ENCODE measurements around the gene TSHR. TPM values are rescaled to one million over a fixed set of nuclear protein-coding genes. Genes with fewer than 3 reads are reported as not detected.

Gene TSHR
- total RNA-seq, 1 experiment from 2014 or later = not detected

GRCh38 chr14:80933686-80934085 lies 21.7 kb upstream of the TSHR start:
- Histone ChIP-seq H3K27me3 (ENCODE audit: low read length) (no peaks in the 10 kb centered on the region), H3K4me3 (ENCODE audit: low read length) (no peak overlapping the region), H3K36me3 (ENCODE audit: low read depth, low read length) (no peaks in the 10 kb centered on the region; the same call in 1 of the 2 replicates), H3K9ac (ENCODE audit: low read length) (no peak overlapping the region), H3K4me2 (ENCODE audit: low read length) (no peak overlapping the region), H3F3A (ENCODE audit: low read length, unreplicated experiment) (no peaks in the 10 kb centered on the region), H3K9me2 (replicated peaks; ENCODE audit: low read length) (no peaks in the 10 kb centered on the region), H3K9me3 (ENCODE audit: low read length) (no peaks in the 10 kb centered on the region), H4K20me1 (ENCODE audit: low read length) (0 out of 2 replicates have a peak, but pooled peaks cover 7% of the 10 kb centered on the region), H3K79me2 (ENCODE audit: low read length) (peaks cover 42% of the 10 kb centered on the region), H3K4me1 (ENCODE audit: insufficient read depth, low read length) (peaks cover 15% of the 10 kb centered on the region), H2AFZ (ENCODE audit: low read length) (no peak overlapping the region), H3K27ac (ENCODE audit: low read length) (no peak overlapping the region)
- TF ChIP-seq EZH2phosphoT487 (IDR thresholded peaks at IDR 0.05; ENCODE audit: borderline replicate concordance, low read length) (no peak), EZH2 (IDR thresholded peaks at IDR 0.05; ENCODE audit: low read length, unreplicated experiment) (no peak), CTCF (conservative IDR thresholded peaks at IDR 0.05; ENCODE audit: low read depth, low read length) (no peak)
- no TSS peak for BruUV-seq (replicated peaks)
- ATAC-seq = no peak
- DNase-seq = no peak
- ChIA-PET CTCF (no interaction called here), POLR2A (ENCODE audit: unreplicated experiment) (no interaction called here)
- intact Hi-C loops (cut with micrococcal nuclease) = no loop called here

GRCh38 chr14:80940146-80940545 lies 15.3 kb upstream of the TSHR start:
- Histone ChIP-seq H3K9me3 (ENCODE audit: low read length) (no peaks in the 10 kb centered on the region), H3F3A (ENCODE audit: low read length, unreplicated experiment) (no peaks in the 10 kb centered on the region), H3K79me2 (ENCODE audit: low read length) (peaks cover 34% of the 10 kb centered on the region), H2AFZ (ENCODE audit: low read length) (no peak overlapping the region), H3K27me3 (ENCODE audit: low read length) (no peaks in the 10 kb centered on the region), H3K4me1 (ENCODE audit: insufficient read depth, low read length) (peaks cover 23% of the 10 kb centered on the region), H3K36me3 (ENCODE audit: low read depth, low read length) (no peaks in the 10 kb centered on the region; the same call in 1 of the 2 replicates), H3K9ac (ENCODE audit: low read length) (no peak overlapping the region), H3K4me3 (ENCODE audit: low read length) (peak overlapping the region; percentile 91), H3K9me2 (replicated peaks; ENCODE audit: low read length) (no peaks in the 10 kb centered on the region), H3K27ac (ENCODE audit: low read length) (no peak overlapping the region), H4K20me1 (ENCODE audit: low read length) (no peaks in the 10 kb centered on the region), H3K4me2 (ENCODE audit: low read length) (peak overlapping the region; percentile 99)
- DNase-seq = peak; percentile 18
- POLR2A ChIA-PET (ENCODE audit: unreplicated experiment) = no interaction called here
- intact Hi-C loops (cut with micrococcal nuclease) = loop anchor here (5.0 kb wide), 1 partner anchor 267 kb away; no protein-coding TSS in a partner anchor
- BruUV-seq (replicated peaks) = no TSS peak
- no peak for TF ChIP-seq EZH2phosphoT487 (IDR thresholded peaks at IDR 0.05; ENCODE audit: borderline replicate concordance, low read length)
- TF ChIP-seq CTCF (conservative IDR thresholded peaks at IDR 0.05; ENCODE audit: low read depth, low read length) = no peak
- TF ChIP-seq EZH2 (IDR thresholded peaks at IDR 0.05; ENCODE audit: low read length, unreplicated experiment) = no peak
- CTCF ChIA-PET = no interaction called here
- no peak for ATAC-seq
